ENCODE results near the gene ATP8A2.
A peak's percentile ranks its signal among the peaks of the same experiment; 100 is the strongest.
"Not testable (repeated sequence)": the region's sequence is repeated elsewhere in the genome, so short reads cannot be mapped to it uniquely, and the experiment has no call there.

The ATP8A2 gene

DNA sequence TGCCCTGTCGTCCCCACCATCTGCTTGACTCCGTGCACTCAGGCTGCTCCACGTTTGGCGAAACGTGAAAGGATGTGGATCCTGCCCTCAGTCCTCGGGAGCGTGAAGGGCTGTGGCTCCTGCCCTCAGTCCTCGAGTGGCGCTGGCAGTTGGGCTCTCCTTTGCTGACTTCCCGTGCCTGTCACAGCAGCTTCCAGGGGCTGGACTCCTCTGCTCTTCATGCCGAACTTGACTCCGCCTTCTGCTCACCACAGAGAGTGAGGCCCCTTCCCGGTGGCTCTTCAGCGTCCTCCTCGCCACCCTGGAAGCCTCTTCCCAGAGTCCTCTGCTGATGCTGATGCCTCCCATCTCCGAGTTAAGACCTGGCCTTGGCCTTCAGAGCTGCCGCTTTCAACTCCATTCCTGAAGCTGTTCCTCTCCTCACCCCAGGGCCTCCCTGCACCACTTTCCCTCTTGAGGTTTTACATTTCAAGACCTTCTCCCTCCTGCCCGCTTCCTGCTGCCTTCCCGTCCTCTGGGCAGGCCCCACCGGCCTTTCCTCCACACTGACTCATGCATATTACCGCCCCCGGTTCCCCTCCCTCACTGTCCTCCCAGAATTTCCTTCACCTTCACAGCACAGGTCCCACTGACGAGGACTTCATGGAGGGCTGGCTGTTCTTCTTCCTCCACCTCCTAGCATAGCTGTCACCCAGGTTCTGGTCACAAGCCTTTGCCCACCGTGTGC, 568.4 kb downstream of the ATP8A2 start:
- DNase-seq = no peak

DNA sequence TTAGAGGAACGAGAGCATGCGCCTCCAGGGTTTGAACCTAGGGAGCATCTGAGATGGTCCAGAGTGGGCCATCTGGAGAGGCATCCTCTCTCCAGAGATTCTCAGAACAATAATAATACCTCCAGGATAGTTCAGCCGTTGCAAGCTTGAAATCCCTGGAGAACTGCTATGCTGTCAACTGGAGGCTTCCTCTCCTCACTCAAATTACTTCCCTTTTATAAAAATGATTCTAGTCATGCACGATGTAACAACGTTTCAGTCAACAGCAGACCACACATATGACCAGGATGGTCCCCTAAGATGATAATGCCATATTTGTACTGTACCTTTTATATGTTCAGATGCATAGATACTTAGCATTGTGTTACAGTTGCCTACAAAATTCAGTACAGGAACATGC, 571.3 kb downstream of the ATP8A2 start:
- no peak for DNase-seq

DNA sequence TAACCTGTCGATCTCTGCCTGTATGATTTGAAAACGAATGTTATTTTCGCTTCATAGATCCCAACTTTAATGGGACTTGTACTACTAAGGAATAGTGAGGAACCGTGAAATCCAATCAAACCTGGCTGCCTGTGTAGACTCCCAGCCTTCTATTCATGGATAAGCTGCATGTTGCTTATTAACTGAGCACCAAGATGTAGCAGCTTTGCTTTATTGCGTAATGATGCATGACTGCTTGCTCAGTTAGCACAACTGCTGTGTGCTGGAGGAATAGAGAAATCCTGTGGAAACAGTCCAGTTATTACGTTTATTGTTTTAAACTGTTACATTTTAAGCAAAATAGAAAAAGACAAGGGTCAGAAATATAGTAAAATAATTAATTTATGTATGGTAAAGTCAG, 571.9 kb downstream of the ATP8A2 start:
- no peak for DNase-seq

DNA sequence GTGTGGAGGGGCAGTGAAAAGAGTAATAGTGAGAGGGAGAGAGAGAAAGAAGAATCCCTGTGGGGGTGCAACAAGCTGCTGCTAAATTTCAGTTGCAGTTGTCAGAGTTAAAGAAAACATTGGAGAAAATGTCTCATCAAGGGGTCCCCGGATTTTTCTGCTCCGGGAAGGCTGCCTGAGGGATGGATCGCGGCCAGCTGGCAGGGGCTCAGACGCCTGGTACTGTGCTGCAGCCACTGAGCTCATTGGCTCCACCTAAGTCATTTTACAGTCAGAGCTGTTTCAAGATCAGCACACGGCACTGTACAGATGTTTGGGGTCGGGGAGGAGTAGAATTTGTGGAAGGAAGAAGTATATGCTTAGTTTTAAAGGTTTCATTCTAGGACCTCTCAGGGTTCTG, 573.8 kb downstream of the ATP8A2 start:
- no peak for DNase-seq

DNA sequence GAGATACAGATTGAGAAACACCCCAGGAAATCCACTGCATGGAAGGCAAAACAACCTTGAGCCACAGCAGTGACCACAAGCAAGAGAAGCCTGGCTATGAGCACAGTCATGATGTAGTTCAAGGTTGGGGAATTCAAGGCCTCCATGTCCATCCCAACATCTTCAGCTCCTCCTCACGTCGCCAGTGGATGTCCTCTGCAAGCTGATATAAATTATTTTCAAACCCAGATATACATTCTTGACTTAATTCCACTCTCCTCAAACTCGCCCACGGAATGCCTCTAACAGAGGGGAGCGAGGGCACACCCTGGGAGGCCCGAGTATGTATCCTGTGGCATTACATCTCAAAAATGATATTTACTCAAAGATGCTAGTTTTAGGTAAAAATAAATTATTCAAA, 574.5 kb downstream of the ATP8A2 start:
- no peak for DNase-seq

DNA sequence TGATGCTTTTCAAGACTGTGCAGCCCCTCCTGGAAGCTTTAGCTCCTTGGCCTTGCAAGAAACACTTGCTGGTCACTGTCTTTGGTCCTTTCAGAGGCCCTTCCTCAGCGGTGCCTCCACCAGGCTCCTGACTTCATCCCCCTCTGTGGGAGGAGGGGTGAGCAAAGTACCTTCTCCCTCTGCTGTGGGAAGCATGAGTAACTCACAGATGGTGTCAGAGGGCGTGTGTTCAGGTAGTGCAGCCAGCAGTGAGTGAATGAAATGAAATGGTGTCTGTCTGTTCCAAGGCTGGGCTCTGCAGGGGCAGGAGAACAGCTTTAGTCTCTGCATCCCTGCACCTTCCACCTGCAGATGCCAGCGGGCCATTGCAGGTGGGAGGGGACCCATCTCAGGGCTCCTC, 577.1 kb downstream of the ATP8A2 start:
- DNase-seq = no peak

DNA sequence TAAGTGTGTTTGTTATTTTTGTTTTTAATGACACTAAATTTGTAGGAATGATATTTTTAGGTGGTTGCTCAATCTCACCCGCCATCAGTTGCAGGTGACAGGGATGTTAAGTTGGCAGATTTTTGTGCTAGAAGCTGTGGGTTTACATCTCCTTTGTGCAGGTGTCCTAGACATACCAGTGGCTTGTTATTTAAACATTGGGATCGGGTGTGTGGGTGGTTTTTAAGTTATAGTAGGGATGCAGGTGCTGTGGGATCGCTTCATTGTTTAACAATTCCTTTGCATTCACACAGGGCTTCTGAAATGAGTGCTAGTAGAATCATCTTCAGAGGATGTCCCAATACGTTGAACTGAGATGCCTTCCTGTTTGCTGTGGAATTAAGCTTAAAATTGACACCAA, 580.1 kb downstream of the ATP8A2 start:
- no peak for DNase-seq

DNA sequence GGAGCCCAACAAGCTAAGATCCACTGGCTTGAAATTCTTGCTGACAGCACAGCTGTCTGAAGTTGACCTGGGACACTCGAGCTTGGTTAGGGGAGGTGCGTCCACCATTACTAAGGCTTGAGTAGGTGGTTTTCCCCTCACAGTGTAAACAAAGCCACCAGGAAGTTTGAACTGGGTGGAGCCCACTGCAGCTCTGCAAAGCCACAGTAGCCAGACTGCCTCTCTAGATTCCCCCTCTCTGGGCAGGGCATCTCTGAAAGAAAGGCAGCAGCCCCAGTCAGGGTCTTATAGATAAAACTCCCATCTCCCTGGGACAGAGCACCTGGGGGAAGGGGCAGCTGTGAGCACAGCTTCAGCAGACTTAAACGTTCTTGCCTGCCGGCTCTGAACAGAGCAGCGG, 582.3 kb downstream of the ATP8A2 start:
- not testable (repeated sequence) for DNase-seq

DNA sequence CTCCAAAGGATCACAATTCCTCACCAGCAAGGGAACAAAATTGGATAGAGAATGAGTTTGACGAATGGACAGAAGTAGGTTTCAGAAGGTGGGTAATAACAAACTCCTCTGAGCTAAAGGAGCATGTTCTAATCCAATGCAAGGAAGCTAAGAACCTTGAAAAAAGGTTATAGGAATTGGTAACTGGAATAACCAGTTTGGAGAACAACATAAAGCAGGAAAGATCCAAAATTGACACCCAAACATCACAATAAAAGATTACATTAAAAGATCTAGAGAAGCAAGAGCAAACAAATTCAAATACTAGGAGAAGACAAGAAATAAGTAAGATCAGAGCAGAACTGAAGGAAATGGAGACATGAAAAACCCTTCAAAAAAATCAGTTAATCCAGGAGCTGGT, 583.2 kb downstream of the ATP8A2 start:
- not testable (repeated sequence) for DNase-seq

DNA sequence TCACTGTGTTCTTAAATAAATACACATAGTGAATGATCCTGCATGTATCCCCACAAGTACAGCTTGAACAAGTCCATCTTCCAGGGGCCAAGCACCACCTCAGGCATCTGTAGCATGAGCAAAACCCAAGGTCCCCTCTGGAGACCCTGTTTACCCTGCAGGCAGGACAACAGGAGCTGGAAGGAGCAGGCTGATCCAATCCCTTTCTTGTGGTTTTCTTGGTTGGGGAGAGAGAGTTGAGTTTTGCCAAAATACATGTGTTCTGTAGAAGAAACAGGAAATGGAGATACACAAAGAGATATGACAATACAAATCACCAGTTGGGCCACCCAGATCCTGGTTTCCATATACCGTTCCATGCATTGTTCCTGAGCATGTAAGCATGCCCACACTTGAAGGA, 587.2 kb downstream of the ATP8A2 start:
- no peak for DNase-seq

DNA sequence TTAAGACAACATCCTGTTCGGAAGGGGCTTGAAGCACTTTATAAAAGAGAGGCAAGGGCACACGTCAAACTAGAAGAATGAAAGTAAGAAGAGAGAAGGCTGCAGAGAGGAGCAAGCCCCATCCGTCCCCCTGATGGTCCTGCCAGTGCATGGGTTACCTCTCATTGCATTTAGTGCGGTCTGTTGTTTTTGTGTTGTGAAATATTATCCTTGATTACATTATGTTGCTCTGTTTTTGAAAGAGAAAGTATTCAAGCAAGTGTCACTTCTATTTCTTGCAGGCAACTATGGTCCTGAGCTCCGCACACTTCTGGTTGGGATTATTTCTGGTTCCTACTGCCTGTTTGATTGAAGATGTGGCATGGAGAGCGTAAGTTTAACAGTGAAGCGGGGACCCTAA, 589.5 kb downstream of the ATP8A2 start:
- DNase-seq = no peak

DNA sequence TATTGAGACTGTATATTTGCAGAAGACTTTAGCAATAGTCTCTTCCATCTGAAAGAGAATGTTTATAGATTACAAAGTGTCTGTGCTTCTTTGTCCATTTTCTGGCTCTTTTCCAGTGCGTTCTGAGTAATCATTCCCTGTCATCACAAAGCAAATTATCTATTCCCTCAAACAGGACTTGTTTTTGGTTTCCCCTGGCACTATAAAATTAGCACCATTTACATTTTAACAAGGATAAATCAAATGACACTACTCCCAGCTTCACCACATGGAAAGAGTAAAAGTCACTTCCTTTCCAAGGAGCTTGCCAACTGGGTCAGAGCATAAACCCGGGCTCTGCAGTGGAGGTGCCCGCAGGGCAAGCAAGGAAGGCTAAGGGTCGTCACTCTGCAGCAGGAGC, 591.9 kb downstream of the ATP8A2 start:
- DNase-seq = no peak

DNA sequence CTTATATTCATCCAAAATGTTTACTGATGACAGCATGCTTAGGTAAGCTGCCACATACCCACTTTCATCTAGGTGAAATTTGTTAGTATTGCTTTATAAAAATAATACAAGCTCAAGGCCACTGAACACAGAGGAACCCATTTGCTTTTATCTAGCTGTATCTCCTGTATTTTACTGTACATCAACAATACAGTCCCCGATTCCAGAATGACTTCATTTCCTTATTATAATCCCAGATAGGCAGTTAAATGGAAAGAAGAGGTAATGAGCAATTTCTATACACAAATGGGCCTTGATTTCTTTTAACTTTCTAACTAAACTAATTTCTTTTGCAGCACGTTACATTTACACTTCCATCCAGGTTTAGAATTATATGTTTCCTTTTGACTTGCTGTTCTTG, 593.8 kb downstream of the ATP8A2 start:
- DNase-seq = no peak

DNA sequence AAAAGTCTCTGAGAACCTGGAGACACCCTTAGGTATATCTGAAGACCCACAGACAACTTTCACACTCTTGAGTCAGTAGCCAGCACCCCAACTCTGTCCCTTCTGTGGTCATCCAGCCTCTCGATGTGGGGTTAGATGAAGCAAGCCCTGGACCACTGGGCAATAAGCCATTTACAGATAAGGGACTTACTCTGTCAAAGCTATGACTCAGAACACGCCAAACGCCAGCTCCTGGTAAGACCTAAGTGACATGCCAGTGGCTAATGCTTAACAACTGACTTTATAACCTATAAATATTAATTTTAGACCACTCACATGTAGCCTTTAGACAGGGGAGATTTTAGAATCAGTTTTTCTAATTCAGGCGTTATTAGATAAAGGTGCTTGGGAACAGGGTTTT, 594.3 kb downstream of the ATP8A2 start:
- DNase-seq = no peak

DNA sequence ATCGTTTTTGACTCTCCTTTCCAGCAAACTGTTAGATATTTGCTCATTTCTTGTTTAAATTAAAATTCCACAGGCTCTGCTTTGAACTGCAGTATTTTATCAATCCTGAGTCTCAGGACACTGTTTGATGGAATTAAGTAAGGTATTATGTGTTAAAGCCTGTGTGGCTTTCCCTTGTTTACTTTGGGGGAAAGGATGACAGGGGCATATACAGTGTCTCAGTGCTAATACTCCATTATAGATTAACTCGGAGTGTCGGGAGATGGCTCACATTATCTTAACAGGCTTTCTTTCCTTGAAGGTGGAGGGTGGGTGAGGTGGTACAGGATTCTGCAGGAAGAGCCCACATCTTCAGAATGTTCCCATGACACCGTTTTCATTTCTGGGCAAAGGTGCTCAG, 595.4 kb downstream of the ATP8A2 start:
- no peak for DNase-seq

DNA sequence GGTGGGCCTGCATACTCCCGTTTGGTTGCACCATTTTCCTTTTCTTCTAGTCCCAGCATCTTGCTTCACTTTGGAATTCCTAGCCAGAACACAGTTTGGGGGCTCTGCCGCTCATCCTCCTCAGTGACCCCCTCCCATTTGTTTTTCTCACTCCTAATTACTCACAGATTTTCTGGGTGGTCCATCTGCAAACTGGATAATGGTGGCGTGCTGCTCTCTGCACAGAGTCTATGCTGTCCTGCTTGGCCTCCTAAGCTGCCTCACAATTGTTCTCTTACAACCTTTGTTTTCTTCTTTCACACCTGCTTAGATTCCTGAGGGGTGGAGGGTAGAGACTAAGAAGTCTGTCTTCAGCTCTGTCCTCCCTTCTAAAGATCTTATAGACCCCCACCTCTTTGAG, 599.3 kb downstream of the ATP8A2 start:
- DNase-seq = no peak

DNA sequence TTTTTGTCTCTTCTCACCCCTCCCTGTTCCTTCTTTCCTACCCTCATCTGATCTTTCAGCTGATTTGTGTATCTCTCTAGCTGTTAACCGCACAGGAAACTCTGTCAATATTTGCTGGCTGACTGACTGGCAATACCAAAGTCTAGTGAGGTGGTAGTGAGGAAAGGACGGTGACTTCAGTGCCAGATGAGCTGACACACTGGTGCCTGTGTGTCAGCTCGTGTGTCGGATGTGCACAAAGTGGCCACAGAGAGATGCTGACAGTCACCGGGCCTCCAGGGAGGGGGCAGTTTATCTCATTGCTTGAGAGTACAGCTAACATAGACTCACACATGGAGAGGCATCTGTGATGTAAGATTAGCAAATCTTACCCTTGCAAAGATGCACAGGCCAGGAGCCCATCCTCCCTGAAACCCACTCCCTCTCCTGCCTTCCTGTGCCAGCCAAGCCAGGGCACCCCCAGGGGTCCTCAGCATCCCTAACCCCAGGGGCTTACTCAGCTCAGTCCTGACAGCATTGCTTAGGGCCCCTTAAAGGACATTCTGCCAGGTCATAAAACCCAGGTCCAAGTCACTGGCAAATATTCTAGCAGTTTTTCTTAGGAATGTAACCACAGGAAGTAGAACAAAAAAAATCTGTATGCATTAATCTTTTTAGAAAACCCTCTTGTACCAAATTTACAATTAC, 599.8 kb downstream of the ATP8A2 start:
- DNase-seq = no peak

DNA sequence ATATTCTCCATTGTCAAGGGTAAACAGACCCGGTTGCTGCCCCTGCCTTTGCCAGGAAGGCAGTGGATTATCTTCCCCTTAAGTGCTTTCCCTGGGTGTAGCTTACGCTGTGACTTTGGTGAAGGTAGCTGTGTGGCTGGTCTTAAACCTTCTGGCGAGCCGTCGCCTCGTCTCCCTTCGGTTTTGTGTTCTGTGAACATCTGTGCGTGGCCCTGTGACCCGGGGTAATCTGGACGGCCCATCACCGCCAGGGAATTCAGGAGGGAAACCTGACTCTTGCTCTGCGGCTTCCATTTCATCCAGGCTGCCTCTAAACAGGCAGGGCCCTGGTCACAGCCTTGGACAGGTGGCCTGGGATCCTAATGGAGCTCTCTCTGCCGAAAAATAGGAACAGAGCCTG, 601.3 kb downstream of the ATP8A2 start:
- DNase-seq = no peak

DNA sequence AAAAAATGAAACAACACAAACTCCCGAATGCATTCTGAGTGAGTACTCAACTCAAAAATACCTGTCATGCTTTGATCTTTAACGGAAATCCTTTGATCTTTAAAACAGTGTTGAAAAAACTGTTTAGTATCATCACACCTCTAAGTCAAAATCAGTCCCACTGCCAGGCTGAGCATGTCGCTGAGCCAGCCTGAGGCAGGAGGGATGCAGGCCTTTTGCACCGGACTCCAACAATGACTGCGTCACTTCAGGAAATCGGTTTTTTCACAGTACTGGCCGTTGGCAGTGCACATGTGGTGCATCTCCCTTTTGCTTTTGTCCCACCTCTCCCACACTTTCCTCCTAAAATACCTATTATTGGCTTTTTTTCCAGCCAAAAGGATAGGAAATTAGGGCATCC, 601.8 kb downstream of the ATP8A2 start:
- DNase-seq = no peak

DNA sequence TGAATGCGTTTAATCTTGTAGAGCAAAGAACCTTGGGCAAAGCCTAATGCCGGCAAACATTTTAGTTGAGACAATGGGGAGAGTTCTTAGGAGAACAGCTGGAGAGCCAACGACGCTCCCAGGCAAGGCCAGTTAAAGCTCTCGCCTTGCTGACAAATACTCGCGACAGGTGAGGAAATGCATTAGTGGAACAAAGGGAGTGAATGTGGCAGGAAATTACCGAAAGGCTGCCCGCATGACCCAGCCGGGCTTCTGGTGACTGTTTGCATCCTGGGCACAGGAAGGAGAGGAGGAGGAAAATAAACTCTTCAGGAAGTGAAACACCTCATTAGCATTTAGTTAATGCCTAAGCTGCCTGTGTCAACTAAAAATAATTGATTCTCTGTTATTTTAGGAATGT, 605.4 kb downstream of the ATP8A2 start:
- peak; percentile 38 for DNase-seq

DNA sequence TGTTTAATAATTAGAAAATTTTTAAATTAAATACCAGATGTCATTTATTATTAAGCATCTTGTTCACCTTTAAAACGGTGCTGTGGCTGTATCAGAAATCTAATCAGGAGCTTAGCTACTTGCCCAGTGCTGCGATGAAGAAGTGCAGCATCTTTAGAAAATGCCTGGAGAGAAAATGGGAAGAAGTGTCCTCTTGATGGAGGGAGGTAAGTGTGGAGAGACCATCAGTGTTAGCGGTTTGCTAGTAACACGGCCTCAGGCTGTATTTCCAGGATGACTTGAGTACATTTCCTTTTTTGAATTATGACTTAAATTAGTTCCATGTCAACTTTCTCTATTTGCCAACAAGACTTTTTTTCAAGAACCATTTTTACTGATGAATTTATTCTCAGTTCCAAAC, 605.9 kb downstream of the ATP8A2 start:
- no peak for DNase-seq

DNA sequence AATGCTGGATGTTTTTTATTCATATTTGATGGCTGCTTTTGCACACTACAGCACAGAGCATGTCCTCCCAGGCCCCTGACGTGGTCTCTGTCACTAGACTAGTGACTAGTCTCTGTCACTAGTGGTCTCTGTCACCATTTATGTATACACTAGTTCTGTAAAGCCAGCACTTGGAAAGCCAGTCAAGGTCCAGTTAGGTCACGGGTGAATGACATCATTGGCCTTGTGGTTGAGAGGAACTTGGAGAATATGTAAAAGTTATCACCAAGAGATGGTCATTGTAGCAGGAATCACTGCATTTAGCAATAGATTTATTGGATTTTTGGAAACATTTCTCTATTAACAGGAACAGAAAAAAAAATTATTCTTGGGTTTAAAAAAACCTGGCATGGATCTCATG, 607.2 kb downstream of the ATP8A2 start:
- no peak for DNase-seq

DNA sequence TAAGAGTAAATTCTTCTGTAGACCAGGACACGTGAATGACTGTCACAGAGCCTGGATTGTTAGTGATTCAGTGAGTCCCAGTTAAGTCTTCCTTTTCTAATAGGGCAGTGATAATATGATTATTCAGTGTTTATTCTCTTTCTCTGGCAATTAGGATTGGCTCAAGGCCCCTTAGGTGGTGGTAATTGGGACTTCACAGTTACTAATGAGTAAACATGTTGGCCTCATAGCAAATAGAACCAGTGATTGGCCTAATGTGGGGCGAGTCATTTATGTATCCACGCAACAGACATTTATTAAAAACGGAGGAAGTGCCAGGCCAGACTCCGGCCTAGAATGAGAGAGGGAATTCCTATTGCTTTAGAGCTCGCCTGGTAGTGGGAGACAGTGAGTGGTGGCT, 607.6 kb downstream of the ATP8A2 start:
- no peak for DNase-seq

DNA sequence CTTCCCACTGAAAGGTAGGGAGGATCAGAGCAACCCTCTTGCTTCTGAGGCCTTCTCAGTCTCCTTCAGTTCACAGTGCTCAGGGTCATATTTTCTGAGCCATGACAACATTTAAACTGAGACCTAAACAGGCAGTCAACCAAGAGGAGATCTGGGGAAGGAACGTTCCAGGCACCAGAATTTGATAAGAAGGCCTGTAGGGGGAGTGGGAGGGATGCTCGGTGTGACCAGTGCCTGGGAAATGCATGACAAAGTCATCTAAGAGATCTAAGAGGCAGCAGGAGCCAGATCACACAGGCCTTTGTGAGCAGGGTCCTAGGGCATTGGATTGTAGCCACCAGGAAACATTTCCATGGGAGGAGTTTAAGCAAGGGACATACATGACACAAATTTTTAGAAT, 608.5 kb downstream of the ATP8A2 start:
- DNase-seq = no peak

DNA sequence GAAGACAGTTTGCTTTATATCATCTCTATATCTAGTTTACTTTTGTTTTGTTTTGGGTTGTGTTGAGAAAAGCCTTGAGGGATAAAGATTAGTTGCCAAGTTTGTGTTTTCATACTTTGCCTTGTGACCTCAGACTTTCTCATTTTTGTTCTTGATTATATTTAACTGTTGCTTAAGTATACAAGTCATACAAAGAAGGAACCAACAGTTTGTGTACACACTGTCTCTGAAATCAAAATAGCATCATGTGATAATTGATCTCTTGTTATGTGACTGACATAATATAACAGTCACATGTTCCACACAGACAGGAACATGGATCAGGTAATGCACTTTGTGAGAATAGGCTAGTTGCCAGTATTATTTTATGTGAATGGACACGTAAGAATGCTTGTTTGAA, 609.3 kb downstream of the ATP8A2 start:
- DNase-seq = no peak

Data from SHP77 treated with DMSO at 0.1 percent for 48 hours (cell line).